Immature natural killer cell (primary cell): ENCODE measurements around the gene GFOD2. TPM values are rescaled to one million over a fixed set of nuclear protein-coding genes. Genes with fewer than 3 reads are reported as not detected.
"Not testable (repeated sequence)": the region's sequence is repeated elsewhere in the genome, so short reads cannot be mapped to it uniquely, and the experiment has no call there.

Source experiments
- DNase-seq, 3 donors: peaks; one replicate each; pipeline ENCODE4 v3.0.0; 2022; ENCODE audit warnings: mixed read lengths in 1 of 3
- H3K27ac Mint-ChIP-seq, 6 donors: one replicate each; pipeline ENCODE4 v1.8.0; 2020; ENCODE audit warnings: mixed read lengths in 6 of 6, mild to moderate bottlenecking in 5 of 6, inconsistent platforms in 4 of 6, moderate library complexity in 3 of 6
- H3K27me3 Mint-ChIP-seq, 3 donors: one replicate each; pipeline ENCODE4 v1.8.0; 2020 to 2021; ENCODE audit warnings: low read depth in 3 of 3, mild to moderate bottlenecking in 3 of 3, mixed read lengths in 3 of 3, moderate library complexity in 3 of 3, inconsistent platforms in 1 of 3
- H3K36me3 Mint-ChIP-seq, 3 donors: one replicate each; pipeline ENCODE4 v1.8.0; 2020; ENCODE audit warnings: mixed read lengths in 3 of 3, inconsistent platforms in 2 of 3, mild to moderate bottlenecking in 2 of 3
- H3K4me1 Mint-ChIP-seq, 2 donors: one replicate each; pipeline ENCODE4 v1.8.0; 2020; ENCODE audit warnings: inconsistent platforms in 2 of 2, mild to moderate bottlenecking in 2 of 2, mixed read lengths in 2 of 2, moderate library complexity in 1 of 2
- H3K4me3 Mint-ChIP-seq, 5 donors: one replicate each; pipeline ENCODE4 v1.8.0; 2020; ENCODE audit warnings: mild to moderate bottlenecking in 5 of 5, mixed read lengths in 5 of 5, inconsistent platforms in 3 of 5, moderate library complexity in 3 of 5
- H3K9me3 Mint-ChIP-seq, 6 donors: one replicate each; pipeline ENCODE4 v1.8.0; 2020; ENCODE audit warnings: mild to moderate bottlenecking in 6 of 6, mixed read lengths in 6 of 6, inconsistent platforms in 4 of 6, moderate library complexity in 3 of 6
- polyA plus RNA-seq, 3 donors: library from polyadenylated mRNA; unstranded; fragments of 300-500 nt; fragmentation: Illumina TruSeq; gene quantifications; one replicate each; pipeline ENCODE4 v1.2.3, GENCODE V29; 2021

GFOD2 gene, protein sequence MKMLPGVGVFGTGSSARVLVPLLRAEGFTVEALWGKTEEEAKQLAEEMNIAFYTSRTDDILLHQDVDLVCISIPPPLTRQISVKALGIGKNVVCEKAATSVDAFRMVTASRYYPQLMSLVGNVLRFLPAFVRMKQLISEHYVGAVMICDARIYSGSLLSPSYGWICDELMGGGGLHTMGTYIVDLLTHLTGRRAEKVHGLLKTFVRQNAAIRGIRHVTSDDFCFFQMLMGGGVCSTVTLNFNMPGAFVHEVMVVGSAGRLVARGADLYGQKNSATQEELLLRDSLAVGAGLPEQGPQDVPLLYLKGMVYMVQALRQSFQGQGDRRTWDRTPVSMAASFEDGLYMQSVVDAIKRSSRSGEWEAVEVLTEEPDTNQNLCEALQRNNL
- 1 to 10 TPM; 6.2 to 9.7 (median 7.4) TPM for polyA plus RNA-seq

DNA sequence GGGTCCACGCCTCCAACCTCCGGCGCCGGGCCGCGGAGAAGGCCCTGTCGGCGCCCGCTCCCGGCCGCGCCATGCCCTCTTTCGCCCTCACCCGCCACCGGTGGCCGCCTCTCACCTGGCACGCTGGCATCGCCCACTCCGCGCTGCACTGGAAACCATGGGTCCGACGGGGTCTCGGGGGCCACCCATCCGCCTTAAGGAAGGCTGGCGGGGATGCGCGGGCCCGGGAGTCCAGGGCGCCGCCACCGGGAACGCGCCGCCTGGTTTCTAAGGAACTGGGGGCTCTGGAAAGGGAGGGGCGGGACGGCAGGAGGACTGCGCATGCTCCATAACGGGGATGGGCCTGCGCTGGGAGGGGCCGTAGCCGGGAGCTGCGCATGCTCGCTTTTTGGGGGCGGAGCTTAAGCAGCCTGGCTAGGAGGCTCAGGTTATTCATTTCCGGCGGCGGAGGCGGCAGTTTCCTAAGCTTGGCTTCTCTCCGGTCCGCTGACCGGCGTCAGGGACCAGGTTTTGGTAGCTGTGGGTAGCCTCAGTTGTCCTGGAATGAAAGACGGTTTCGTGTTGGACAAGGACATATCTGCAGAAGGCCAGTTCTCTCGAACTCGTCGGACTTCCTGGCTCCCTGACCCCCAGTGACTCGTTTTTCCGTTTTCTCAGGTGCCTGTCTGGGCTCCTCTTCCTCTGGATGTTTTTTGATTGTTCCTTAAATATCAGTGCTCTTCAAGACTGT lies at the start of gene GFOD2:
Gene GFOD2 (minus strand): TSS at position 269 of the 730 bp plus-strand sequence. CDS start 33,601 bp downstream, outside the sequence.
- H3K9me3 Mint-ChIP-seq: no peaks in the 10 kb centered on the region
- H3K36me3 Mint-ChIP-seq: no peaks in the 10 kb centered on the region
- peaks cover 2 to 9% (median 8%) of the 10 kb centered on the region in 3 donors for H3K27me3 Mint-ChIP-seq
- peaks cover 23 to 34% of the 10 kb centered on the region in 2 donors for H3K4me1 Mint-ChIP-seq
- peak within 1 kb of the TSS; percentile 89 to 100 (median 97) for H3K27ac Mint-ChIP-seq
- peak; percentile 97 for DNase-seq
- peak within 1 kb of the TSS; percentile 92 to 100 (median 94) for H3K4me3 Mint-ChIP-seq

DNA sequence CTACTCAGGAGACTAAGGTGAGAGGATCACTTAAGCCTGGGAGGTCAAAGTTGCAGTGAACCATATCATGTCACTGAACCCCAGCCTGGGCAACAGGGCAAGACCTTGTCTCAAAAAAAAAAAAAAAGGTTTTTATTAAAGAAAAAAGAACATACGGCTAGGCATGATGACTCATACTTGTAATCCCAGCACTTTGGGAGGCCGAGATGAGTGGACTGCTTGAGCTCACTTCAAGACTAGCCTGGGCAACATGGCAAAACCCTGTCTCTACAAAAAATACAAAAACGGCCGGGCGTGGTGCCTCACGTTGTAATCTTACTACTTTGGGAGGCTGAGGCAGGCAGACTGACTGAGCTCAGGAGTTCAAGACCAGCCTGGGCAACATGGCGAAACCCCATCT lies 48.8 kb upstream of the GFOD2 start:
- Mint-ChIP-seq H3K36me3 (peaks cover 0 to 16% (median 4%) of the 10 kb centered on the region in 3 donors), H3K4me1 (peaks cover 0 to 1% of the 10 kb centered on the region in 2 donors), H3K4me3 (no peak overlapping the region), H3K9me3 (no peaks in the 10 kb centered on the region), H3K27ac (no peak overlapping the region), H3K27me3 (no peaks in the 10 kb centered on the region)
- DNase-seq: no peak

DNA sequence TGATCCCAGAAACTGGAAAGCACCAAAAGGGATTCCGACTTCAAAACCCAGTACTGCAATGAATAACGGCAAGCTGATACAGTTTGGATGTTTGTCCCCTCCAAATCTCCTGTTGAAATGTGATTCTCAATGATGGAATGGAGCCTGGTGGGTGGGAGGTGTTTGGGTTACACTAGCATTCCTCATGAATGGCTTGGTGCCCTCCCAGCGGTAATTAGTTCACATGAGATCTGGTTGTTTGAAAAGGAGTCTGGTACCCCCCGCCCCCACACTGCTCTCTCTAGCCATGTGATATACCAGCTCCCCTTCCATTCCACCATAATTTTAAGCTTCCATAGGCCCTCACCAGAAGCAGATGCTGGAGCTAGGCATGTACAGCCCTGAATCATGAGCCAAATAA lies 47.2 kb upstream of the GFOD2 start:
- peaks cover 2 to 5% of the 10 kb centered on the region in 2 donors for H3K4me1 Mint-ChIP-seq
- H3K27me3 Mint-ChIP-seq: peaks cover 0 to 5% (median 0%) of the 10 kb centered on the region in 3 donors
- H3K36me3 Mint-ChIP-seq: peaks cover 0 to 14% (median 8%) of the 10 kb centered on the region in 3 donors
- no peak overlapping the region for H3K27ac Mint-ChIP-seq
- H3K4me3 Mint-ChIP-seq: no peak overlapping the region
- H3K9me3 Mint-ChIP-seq: no peaks in the 10 kb centered on the region
- no peak for DNase-seq

DNA sequence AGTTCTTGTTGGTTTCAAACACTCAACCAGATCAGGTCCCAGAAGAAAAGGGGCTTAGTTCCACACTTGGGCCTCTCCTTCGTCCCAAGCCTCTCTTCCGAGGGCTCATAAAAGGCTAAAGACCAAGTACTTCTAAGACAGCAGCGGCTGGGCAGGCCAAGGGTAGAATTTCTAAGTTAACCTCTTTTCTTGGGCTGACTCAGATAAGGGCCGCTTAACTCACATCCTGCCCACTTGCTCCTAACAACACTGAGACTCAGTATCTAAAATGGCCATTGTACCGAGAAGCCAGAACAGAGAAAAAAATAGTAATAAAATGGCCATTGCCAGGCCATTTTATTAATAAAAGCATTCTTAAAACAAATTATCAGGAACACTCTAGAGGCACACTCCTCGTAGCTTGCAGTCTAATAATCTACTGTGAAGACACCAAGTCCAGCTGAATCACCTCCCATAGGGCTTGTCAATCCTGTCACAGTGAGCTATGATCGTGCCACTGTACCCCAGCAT lies 45.1 kb upstream of the GFOD2 start:
- H3K27me3 Mint-ChIP-seq: peaks cover 0 to 5% (median 0%) of the 10 kb centered on the region in 3 donors
- peaks cover 0 to 4% (median 4%) of the 10 kb centered on the region in 3 donors for H3K36me3 Mint-ChIP-seq
- H3K27ac Mint-ChIP-seq: no peak overlapping the region
- DNase-seq: no peak
- no peaks in the 10 kb centered on the region for H3K9me3 Mint-ChIP-seq
- H3K4me3 Mint-ChIP-seq: no peak overlapping the region
- peaks cover 13 to 16% of the 10 kb centered on the region in 2 donors for H3K4me1 Mint-ChIP-seq

DNA sequence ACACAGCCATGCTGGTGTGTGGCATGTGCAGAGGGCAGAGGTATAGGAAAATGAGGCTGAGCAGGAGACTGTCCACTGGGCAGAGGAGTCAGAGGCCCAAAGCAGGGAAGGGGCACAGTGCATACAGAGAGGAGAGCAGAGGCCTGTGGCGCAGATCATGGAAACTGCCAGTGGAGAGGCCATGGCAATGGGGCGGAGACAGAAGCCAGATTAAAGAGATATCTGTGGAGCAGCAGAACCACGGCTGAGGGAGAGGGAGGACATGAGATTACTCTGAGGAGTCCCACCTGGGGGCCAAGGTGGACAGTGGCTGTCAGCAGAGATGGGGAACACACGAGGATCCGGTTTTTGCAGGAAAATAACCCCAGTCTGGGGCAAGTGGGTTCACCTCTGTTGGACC lies 44.0 kb upstream of the GFOD2 start:
- peaks cover 15 to 16% of the 10 kb centered on the region in 2 donors for H3K4me1 Mint-ChIP-seq
- H3K27ac Mint-ChIP-seq: peak overlapping the region in 1 of 6 donors; percentile 43
- peaks cover 0 to 5% (median 0%) of the 10 kb centered on the region in 3 donors for H3K27me3 Mint-ChIP-seq
- no peak for DNase-seq
- no peak overlapping the region for H3K4me3 Mint-ChIP-seq
- no peaks in the 10 kb centered on the region for H3K9me3 Mint-ChIP-seq
- peaks cover 0 to 4% (median 4%) of the 10 kb centered on the region in 3 donors for H3K36me3 Mint-ChIP-seq

DNA sequence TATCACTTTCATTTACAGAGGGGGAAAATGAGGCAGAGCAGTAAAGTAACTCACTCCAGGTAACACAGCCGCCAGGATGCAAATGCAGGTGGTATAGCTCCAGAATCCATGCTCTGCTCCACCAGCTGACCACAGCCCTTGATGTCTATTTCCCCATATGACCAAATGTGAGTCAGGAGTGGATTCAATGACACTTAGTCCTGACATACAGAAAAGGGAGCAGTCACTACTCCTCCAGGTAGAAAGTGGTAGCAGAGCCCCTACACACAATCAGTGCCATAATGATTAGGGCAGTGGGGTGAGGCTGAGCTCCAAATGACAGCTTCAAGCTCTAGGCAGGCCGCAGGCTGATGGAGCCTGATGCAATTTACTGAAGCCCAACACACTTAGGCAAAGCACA lies 43.3 kb upstream of the GFOD2 start:
- no peak for DNase-seq
- Mint-ChIP-seq H3K4me1 (peaks cover 15 to 16% of the 10 kb centered on the region in 2 donors), H3K9me3 (no peaks in the 10 kb centered on the region), H3K36me3 (peaks cover 0 to 4% (median 4%) of the 10 kb centered on the region in 3 donors), H3K4me3 (no peak overlapping the region), H3K27me3 (peaks cover 0 to 5% (median 0%) of the 10 kb centered on the region in 3 donors), H3K27ac (no peak overlapping the region)

DNA sequence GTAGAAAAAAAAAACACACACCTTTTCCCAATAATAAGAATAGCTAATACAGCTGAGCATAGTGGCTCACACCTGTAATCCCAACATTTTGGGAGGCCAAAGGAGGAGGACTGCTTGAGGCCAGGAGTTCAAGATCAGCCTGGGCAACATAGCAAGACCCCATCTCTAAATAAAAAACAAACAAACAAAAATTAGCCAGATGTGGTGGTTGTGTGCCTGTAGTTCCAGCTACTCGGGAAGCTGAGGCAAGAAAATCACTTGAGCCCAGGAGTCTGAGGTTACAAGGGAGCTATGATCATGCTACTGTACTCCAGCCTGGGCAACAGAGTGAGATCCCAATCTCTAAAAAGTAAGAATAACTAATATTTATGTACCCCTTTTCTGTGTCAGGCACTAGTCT lies 42.8 kb upstream of the GFOD2 start:
- Mint-ChIP-seq H3K27ac (peak overlapping the region in 1 of 6 donors; percentile 45), H3K9me3 (no peaks in the 10 kb centered on the region), H3K4me3 (no peak overlapping the region), H3K27me3 (peaks cover 0 to 5% (median 0%) of the 10 kb centered on the region in 3 donors), H3K4me1 (peaks cover 15 to 16% of the 10 kb centered on the region in 2 donors), H3K36me3 (peaks cover 0 to 4% (median 4%) of the 10 kb centered on the region in 3 donors)
- DNase-seq: no peak

DNA sequence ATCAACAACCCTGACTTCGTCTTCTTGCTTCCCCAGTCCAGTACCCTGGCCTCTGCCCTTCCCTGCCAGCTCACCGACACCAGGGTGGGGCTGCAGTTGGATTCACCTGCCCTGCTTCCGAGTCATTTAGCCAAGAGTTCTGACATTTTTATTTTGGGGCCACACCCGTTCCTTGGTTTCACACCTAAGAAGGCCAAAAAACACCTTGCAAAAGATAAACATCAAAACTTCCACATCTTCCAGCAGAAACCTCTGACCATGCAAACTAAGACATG lies 41.8 kb upstream of the GFOD2 start:
- DNase-seq: no peak
- H3K4me1 Mint-ChIP-seq: peaks cover 15 to 16% of the 10 kb centered on the region in 2 donors
- H3K27me3 Mint-ChIP-seq: peaks cover 0 to 5% (median 0%) of the 10 kb centered on the region in 3 donors
- H3K27ac Mint-ChIP-seq: peak overlapping the region in 5 of 6 donors; percentile 21 to 76 (median 62)
- peaks cover 0 to 4% (median under 1%) of the 10 kb centered on the region in 3 donors for H3K36me3 Mint-ChIP-seq
- H3K4me3 Mint-ChIP-seq: no peak overlapping the region
- H3K9me3 Mint-ChIP-seq: no peaks in the 10 kb centered on the region

DNA sequence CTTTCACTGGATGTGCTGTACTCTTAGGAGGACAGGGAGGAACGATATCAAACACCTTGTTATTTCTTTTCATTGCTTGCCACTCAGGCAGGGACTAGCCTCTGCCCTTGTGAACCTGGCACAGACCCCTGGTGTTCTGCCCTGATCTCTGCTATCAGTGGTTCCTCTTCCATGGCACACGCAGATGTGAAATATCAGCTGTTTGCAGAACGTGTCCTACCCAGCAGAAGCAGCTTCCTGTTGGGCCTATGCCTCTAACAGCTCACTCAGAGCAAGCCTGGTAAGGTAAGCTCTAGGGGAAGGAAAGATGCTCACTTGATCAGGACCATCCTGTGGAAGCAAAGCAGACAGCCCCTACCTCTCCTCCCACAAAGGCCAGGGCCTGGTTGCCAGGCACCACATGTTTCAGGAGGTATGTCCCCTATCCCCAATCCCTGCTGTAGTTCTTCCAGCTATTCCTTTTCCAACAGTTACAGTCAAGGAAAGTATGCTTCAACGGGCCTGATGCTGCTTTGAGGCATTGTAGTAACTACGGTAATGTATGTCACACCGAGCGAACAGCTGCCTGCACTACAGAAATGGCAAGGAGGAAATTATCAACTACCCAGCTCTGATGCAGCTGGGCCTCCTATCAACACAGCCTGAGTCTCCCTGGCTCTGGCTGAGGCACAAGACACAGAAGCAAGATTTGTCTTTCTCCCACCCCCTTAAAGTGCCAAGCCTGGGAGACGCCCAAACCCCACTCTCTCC lies 41.3 kb upstream of the GFOD2 start:
- Mint-ChIP-seq H3K27ac (peak overlapping the region in 4 of 6 donors; percentile 33 to 66 (median 53)), H3K9me3 (no peaks in the 10 kb centered on the region), H3K36me3 (peaks cover 0 to 4% (median 0%) of the 10 kb centered on the region in 3 donors), H3K27me3 (peaks cover 0 to 5% (median 0%) of the 10 kb centered on the region in 3 donors), H3K4me3 (no peak overlapping the region), H3K4me1 (peaks cover 15 to 16% of the 10 kb centered on the region in 2 donors)
- no peak for DNase-seq

DNA sequence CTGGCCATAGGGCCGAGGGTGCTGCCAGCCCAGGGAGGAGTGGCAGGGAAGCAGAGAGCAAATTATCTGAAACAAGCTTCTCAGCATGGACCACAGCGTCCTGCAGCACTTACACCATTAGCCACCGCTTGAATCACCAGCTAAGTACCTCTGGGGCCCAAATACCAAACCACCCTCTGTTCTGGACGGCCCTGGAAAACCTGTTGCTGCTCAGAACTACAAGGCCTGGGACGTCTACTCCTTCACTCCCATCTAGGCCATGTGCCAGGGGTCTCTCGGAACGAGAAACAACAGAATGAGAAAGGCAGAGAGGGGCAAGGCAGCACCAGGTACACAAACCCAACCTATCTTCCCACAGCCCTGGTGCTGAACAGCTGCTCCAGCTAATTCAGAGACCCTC lies 39.9 kb upstream of the GFOD2 start:
- Mint-ChIP-seq H3K27me3 (peaks cover 0 to 5% (median 0%) of the 10 kb centered on the region in 3 donors), H3K4me1 (peaks cover 15 to 16% of the 10 kb centered on the region in 2 donors), H3K9me3 (no peaks in the 10 kb centered on the region), H3K36me3 (peaks cover 0 to 4% (median 0%) of the 10 kb centered on the region in 3 donors), H3K27ac (no peak overlapping the region), H3K4me3 (no peak overlapping the region)
- no peak for DNase-seq

DNA sequence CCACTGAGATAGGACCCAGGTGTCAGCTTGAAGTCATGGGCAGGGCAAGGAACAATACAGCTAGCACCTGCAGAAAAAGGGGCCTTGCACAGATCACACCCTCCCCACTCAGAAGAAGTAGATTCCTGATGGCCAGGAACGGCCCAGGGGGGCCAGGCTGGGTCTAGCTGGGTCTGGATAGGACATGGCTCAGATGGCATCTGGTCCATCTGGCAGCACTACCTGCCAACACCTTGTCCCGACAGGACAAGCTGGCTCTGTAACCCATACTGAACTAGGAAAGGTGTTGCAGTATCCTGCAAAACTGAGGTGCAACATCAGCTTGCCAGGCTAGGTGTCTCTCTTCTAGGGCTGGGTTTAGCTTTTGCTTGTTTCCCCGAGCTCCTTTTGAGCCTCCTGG lies 38.9 kb upstream of the GFOD2 start:
- Mint-ChIP-seq H3K9me3 (no peaks in the 10 kb centered on the region), H3K27me3 (peaks cover 0 to 5% (median 2%) of the 10 kb centered on the region in 3 donors), H3K4me1 (peaks cover 15 to 16% of the 10 kb centered on the region in 2 donors), H3K27ac (no peak overlapping the region), H3K36me3 (peaks cover 0 to 4% (median 0%) of the 10 kb centered on the region in 3 donors), H3K4me3 (no peak overlapping the region)
- DNase-seq: no peak

DNA sequence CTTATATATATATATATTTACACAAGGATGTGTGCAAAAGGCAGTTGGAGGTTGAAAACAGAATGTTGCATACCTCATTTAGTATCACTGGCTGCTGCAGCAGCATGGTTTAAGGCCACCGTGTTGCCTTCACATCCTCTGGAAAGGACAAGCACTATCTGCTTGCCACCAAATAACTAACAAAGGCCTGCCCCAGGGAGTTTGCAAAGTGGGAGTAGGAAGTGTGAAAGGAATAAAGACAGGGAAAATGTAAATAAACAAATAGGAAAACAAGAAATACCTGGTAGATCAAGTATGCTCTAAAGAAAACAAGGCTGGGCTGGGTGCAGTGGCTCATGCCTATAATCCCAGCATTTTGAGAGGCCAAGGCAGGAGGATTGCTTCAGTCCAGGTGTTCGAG lies 33.5 kb upstream of the GFOD2 start:
- no peak for DNase-seq
- H3K27me3 Mint-ChIP-seq: peaks cover 0 to 2% (median 2%) of the 10 kb centered on the region in 3 donors
- H3K27ac Mint-ChIP-seq: peak overlapping the region in 1 of 6 donors; percentile 28
- no peaks in the 10 kb centered on the region for H3K4me1 Mint-ChIP-seq
- H3K9me3 Mint-ChIP-seq: no peaks in the 10 kb centered on the region
- no peaks in the 10 kb centered on the region for H3K36me3 Mint-ChIP-seq
- H3K4me3 Mint-ChIP-seq: no peak overlapping the region

DNA sequence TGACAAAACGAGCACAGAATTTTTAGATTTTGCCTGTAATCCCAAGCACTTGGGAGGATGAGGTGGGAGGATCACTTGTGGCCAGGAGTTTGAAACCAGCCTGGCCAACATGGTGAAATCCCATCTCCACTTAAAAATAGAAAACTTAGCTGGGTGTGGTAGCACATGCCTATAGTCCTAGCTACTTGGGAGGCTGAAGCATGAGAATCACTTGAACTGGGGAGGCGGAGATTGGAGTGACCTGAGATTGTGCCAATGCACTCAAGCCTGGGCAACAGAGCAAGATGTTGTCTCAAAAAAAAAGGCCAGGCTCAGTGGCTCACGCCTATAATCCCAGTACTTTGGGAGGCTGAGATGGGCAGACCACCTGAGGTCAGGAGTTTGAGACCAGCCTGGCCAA lies 32.2 kb upstream of the GFOD2 start:
- H3K27me3 Mint-ChIP-seq, H3K27ac Mint-ChIP-seq, H3K4me1 Mint-ChIP-seq, H3K9me3 Mint-ChIP-seq, DNase-seq, H3K4me3 Mint-ChIP-seq, H3K36me3 Mint-ChIP-seq: not testable (repeated sequence)
